ENCODE measurements around the gene CDC42SE1.

CDC42SE1 gene

DNA sequence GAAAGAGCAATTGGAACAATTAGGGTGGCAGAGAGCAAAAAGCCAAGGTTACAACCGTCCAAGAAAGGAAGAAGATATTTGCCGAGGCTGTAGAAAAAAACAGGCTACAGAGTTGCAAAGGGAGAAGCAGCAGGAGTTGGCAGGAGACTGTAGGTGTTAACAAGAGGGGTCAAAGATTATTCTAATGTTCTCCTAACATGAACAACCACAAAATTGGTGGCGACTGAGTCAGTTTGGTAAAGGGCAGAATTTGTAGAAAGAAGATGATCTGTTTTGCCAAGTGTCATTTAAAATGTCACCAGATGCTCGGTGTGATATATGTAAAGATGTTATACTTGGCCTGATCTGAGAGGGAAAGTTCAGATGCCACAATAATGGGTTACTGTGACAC, 51.6 kb downstream of the CDC42SE1 start:
- no peak for DNase-seq

DNA sequence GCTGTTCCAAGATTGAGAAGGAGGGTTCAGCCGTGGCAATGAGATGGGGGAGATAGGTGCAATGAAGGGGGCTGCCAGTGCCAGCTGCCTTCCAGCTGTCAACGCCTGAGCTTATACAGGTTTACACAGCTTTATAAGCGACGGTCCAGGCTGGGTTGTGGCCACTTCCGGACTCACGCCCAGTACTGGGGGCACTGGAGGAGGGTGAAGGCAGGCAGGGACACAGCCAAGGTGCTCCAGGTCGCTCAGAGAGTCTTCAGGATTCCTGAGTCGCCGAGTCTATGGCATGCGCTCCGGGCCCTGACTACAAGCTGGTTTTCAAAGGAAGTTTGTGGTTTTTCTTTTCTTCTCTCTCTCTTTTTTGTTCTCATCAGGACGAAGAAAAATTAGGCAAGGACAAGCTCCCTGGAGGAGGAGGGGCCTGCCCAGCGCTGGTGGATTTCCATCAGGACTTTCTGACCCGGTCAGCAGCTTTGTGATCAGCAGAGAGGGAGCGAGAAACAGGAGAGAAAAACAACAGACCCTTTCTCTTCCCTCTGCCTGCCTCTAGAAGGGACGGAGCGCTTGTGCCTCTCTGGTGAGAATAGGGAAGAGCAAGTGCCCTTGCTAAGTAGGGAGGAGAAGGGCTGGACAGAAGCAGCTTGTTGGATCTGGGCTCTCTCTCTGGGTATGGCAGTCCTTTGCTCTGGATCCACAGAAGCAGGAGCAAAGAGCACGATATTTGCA, 52.9 kb downstream of the CDC42SE1 start, which contains the start of gene MINDY1:
Gene MINDY1, minus strand, starts transcription at position 576 of the 726 bp plus-strand sequence. CDS start 4,285 bp downstream, outside the sequence.
- peak; percentile 65 for DNase-seq

DNA sequence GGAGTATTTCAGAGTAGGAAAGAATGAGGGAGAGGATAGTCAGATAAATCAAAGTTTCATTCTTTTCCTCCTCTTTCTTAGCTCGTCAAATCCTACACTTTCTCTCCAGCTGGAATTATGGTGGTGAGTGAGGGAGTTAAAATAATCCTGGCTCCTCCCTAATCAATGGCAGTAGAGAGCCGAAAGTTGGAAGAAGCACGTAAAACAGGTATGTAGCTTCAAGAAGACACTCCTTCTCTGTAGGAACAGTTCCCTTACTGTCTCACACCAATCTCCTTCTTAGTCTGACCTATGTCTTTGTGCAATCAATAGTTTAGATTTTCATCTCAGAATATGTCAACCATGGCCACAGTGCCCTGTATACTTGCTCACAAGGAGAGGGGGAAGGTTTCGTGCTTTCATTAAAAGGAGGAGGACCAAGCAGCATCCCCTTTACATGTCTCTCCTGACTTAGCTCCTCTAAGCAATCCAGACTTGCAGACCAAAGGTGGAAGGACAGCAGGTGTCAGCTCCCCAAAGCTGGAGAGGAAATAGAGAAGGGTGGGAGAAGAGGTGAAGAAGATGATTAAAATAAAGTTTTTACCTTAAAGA, 53.6 kb downstream of the CDC42SE1 start:
- DNase-seq = no peak

DNA sequence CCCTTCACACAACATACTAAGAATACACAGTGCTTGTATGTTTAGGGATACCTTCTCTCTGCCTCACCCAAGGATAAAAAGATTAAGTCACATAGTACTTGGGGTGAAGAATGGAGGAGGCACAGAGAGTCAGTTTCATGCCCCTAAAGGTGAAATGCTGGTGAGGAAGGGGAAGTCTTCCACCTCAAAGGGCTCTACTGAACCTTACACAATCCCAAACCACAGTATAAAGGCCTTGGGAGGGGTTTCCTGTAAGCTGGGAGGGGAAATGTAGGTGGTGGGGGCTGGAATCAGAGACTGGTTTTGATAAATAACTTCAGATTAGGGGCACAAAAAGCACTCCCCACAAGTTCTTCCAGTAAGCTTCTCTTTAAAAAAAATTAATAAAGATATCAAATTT, 56.2 kb downstream of the CDC42SE1 start:
- no peak for DNase-seq

DNA sequence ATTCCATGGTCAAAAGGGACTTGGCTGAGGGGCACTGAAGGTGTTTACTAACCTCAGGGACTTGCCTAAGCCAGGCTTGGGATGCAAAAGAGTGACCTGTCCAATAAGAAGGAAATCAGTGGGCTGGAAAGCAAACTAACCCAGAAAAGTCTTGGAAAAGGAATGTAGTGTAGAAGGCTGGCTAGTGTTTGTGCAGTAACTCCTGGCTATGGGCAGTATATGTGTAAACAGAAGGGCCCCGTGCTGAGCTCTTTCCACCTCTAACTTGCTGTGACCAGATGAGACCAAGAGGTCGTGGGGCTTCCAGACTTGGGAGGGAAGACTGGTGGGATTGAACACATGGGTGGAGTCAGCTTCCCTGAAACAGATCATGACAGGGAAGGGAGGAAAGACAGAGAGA, 56.8 kb downstream of the CDC42SE1 start:
- DNase-seq = no peak

DNA sequence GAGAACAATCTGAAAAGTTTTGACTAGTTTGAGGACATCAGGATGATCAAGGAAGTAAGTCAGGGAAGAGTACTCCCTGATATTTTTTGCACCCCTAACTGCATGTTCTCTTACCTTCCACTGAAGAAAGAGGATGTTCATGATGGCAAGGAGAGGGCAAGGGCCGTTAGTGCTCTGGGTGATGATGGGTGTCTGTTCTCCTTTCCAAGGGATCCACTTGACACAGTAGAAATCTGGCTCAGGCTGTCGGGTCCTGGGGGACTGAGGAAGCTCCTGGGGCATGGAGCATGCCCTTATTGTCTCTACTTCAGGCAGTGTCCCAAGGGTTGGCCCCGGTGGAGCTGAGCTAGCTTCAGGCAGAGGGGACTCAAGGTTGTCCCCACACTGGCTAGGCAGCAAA, 57.4 kb downstream of the CDC42SE1 start:
- DNase-seq = no peak

DNA sequence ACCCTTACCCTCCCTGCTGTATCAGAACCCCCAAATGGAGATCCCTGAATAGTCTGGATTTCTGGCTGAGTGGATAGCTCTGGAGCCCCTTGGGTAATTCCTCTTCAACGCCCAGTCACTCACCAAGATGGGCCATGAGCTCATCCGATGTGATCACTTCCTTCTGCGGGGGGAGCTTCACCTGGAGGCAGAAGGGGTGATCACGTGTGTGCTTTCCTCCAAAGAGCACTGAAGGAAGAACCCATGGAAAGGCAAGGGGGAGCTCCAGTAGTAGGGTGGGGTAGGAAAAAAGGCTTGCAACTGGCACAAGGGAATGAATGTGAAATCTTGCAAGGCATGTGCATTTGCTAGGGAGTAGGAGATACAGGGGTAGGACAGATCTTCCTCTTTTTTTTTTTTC, 57.8 kb downstream of the CDC42SE1 start:
- no peak for DNase-seq

All from NCI-H748 treated with DMSO at 0.1 percent for 48 hours (cell line).